K562 (cell line): ENCODE data around the gene TNIK. TPM values are rescaled to one million over a fixed set of nuclear protein-coding genes. Genes with fewer than 3 reads are reported as not detected.

Experiments
- ATAC-seq: fragments of 200-7000 bp; cut with Tn5 transposase; 3 replicates; pipeline ENCODE4 v1.9.1; 2020; ENCODE audit warnings: moderate library complexity
- BruUV-seq: library from RNA; stranded (reverse); fragments of 400-500 nt; replicated peaks from 2 replicates; lab custom pipeline; 2021; lab: Mats Ljungman, UMichigan
- CTCF ChIA-PET: fragments of 300-600 bp; formaldehyde crosslinking; extraction: SDS; loops from one replicate; lab custom pipeline; 2021; ENCODE audit warnings: low intra/inter-chr PET ratio; lab: Yijun Ruan, JAX
- POLR2A ChIA-PET: fragments of 300-600, 350-650 bp; sonication (Branson Sonifier 250); formaldehyde crosslinking; extraction: SDS; loops from one replicate; lab custom pipeline; 2021; ENCODE audit warnings: antibody characterized with exemption, inconsistent platforms; lab: Yijun Ruan, JAX
- DNase-seq, 4 experiments: peaks; one replicate each; pipeline versions ENCODE4 v3.0.0 to v3.0.0-alpha.2; 2011 to 2018; ENCODE audit warnings: low spot score in 3 of 4, mixed read lengths in 3 of 4; ENCODE audit errors: extremely low read depth in 1 of 4
- FAIRE-seq: peaks from 2 replicates; lab custom pipeline; 2011; peaks lifted over from hg19 to GRCh38; lab: Jason Lieb, UNC
- H2AFZ ChIP-seq: 2 replicates; pipeline ENCODE4 v1.6.0; 2011; ENCODE audit warnings: low read depth, low read length, control low read depth, inconsistent platforms
- H3K27ac ChIP-seq: fragments of 200-600 bp; 3 replicates; pipeline ENCODE4 v1.8.0; 2011; ENCODE audit warnings: low read depth, mild to moderate bottlenecking, control low read depth, inconsistent platforms, low read length, moderate library complexity, mixed read lengths; ENCODE audit errors: extremely low read depth
- H3K27me3 ChIP-seq, 2 experiments: fragments of 300-600 bp in 1 of 2; 2 replicates in 1 of 2; 3 replicates in 1 of 2; pipeline versions ENCODE4 v1.6.0 to v1.8.0; 2011; ENCODE audit warnings: inconsistent platforms in 2 of 2, low read length in 2 of 2, mild to moderate bottlenecking in 1 of 2, mixed read lengths in 1 of 2, moderate library complexity in 1 of 2; ENCODE audit not compliant: control insufficient read depth in 2 of 2, insufficient read depth in 2 of 2
- H3K36me3 ChIP-seq: fragments of 300-600 bp; 3 replicates; pipeline ENCODE4 v1.8.0; 2011; ENCODE audit warnings: mild to moderate bottlenecking, low read length, inconsistent platforms; ENCODE audit not compliant: control insufficient read depth, insufficient read depth
- H3K4me1 ChIP-seq, 2 experiments: fragments of 200-600 bp in 1 of 2; replicated peaks in 1 of 2; 2 replicates in 1 of 2; 3 replicates in 1 of 2; pipeline versions ENCODE4 v1.5.1 to v1.8.0; 2011; ENCODE audit warnings: inconsistent platforms in 2 of 2, low read length in 2 of 2, mild to moderate bottlenecking in 1 of 2, mixed read lengths in 1 of 2, moderate library complexity in 1 of 2; ENCODE audit not compliant: control insufficient read depth in 2 of 2, insufficient read depth in 2 of 2
- H3K4me2 ChIP-seq: 2 replicates; pipeline ENCODE4 v1.6.1; 2011; ENCODE audit warnings: low read length, control low read depth, inconsistent platforms, mixed read lengths; ENCODE audit not compliant: insufficient read depth
- H3K4me3 ChIP-seq: fragments of 200-600 bp; sonication (generic), shearing (Covaris generic); 2 replicates; pipeline ENCODE4 v1.5.1; 2016; ENCODE audit warnings: control low read depth, inconsistent platforms
- H3K79me2 ChIP-seq: fragments of 200-600 bp; 3 replicates; pipeline ENCODE4 v1.8.0; 2011; ENCODE audit warnings: low read length, inconsistent platforms; ENCODE audit not compliant: control insufficient read depth, insufficient read depth
- H3K9ac ChIP-seq, 2 experiments: 2 replicates each; pipeline versions ENCODE4 v1.6.0 to v1.6.1; 2011; ENCODE audit warnings: low read depth in 2 of 2, low read length in 2 of 2, control low read depth in 1 of 2, inconsistent platforms in 1 of 2, mild to moderate bottlenecking in 1 of 2, mixed read lengths in 1 of 2; ENCODE audit not compliant: insufficient read depth in 1 of 2
- H3K9me1 ChIP-seq: one replicate; pipeline ENCODE4 v1.6.0; 2011; ENCODE audit warnings: inconsistent platforms, mild to moderate bottlenecking, low read length, moderate library complexity; ENCODE audit not compliant: control insufficient read depth, insufficient read depth
- H3K9me3 ChIP-seq: replicated peaks from 2 replicates; pipeline ENCODE4 v1.5.1; 2011; ENCODE audit warnings: low read depth, low read length, inconsistent platforms; ENCODE audit not compliant: control insufficient read depth, insufficient read depth
- H4K20me1 ChIP-seq: replicated peaks from 2 replicates; pipeline ENCODE4 v1.6.1; 2011; ENCODE audit warnings: low read length, inconsistent platforms, mixed read lengths; ENCODE audit not compliant: control insufficient read depth, insufficient read depth
- E2F6 ChIP-seq, 2 experiments: IDR thresholded peaks; 2 replicates each; pipeline ENCODE4 v1.6.1; 2011; ENCODE audit warnings: borderline replicate concordance in 1 of 2, control low read depth in 1 of 2, low read depth in 1 of 2, low read length in 1 of 2, mild to moderate bottlenecking in 1 of 2, mixed read lengths in 1 of 2, moderate library complexity in 1 of 2; ENCODE audit not compliant: insufficient read depth in 1 of 2, insufficient read length in 1 of 2, poor library complexity in 1 of 2, severe bottlenecking in 1 of 2; ENCODE audit errors: extremely low read depth in 1 of 2
- ELF4 ChIP-seq: fragments of 450-650 bp; formaldehyde crosslinking; IDR thresholded peaks from 2 replicates; pipeline ENCODE4 v1.4.0; 2022; ENCODE audit warnings: missing genetic modification characterization
- MCM2 ChIP-seq: fragments of 450-650 bp; IDR thresholded peaks from 2 replicates; pipeline ENCODE4 v1.6.1; 2017; ENCODE audit warnings: low read depth, mild to moderate bottlenecking
- NR3C1 ChIP-seq: sonication (generic); formaldehyde crosslinking; IDR thresholded peaks from 2 replicates; pipeline ENCODE4 v1.8.1; 2022; ENCODE audit warnings: missing genetic modification reagents
- PTRF ChIP-seq: fragments of 450-650 bp; IDR thresholded peaks from 2 replicates; pipeline ENCODE4 v1.6.1; 2016; ENCODE audit warnings: mild to moderate bottlenecking, missing genetic modification characterization, missing compliant biosample characterization
- SRSF1 ChIP-seq: fragments of 200-400 bp; formaldehyde crosslinking; IDR thresholded peaks from 2 replicates; pipeline ENCODE4 v1.6.1; 2017; ENCODE audit warnings: mild to moderate bottlenecking, low read depth, low read length, moderate library complexity
- THRAP3 ChIP-seq: fragments of 450-650 bp; IDR thresholded peaks from 2 replicates; pipeline ENCODE4 v1.6.1; 2016; ENCODE audit warnings: mild to moderate bottlenecking, inconsistent platforms, borderline replicate concordance
- ZBTB12 ChIP-seq: fragments of 250-450 bp; sonication (Bioruptor Pico); IDR thresholded peaks from 2 replicates; pipeline ENCODE4 v1.4.0; 2020
- ZC3H11A ChIP-seq: IDR thresholded peaks from 2 replicates; pipeline ENCODE4 v1.6.1; 2012; ENCODE audit warnings: low read depth, low read length, improper control_type of control experiment
- ZNF134 ChIP-seq: fragments of 250-450 bp; sonication (Bioruptor Pico); conservative IDR thresholded peaks from 2 replicates; pipeline ENCODE4 v1.4.0; 2020
- ZNF347 ChIP-seq: fragments of 450-650 bp; formaldehyde crosslinking; IDR thresholded peaks from 2 replicates; pipeline ENCODE4 v1.4.0; 2020; ENCODE audit warnings: low read depth, mild to moderate bottlenecking, moderate library complexity
- ZNF586 ChIP-seq: fragments of 450-650 bp; formaldehyde crosslinking; conservative IDR thresholded peaks from 2 replicates; pipeline ENCODE4 v1.4.0; 2020; ENCODE audit warnings: mild to moderate bottlenecking, moderate library complexity
- ZNF699 ChIP-seq: fragments of 250-450 bp; sonication (Bioruptor Pico); IDR thresholded peaks from 2 replicates; pipeline ENCODE4 v1.8.0; 2021; ENCODE audit warnings: mild to moderate bottlenecking, moderate library complexity; ENCODE audit not compliant: insufficient replicate concordance
- WGBS: fragments of 100-300 bp; shearing (Covaris generic); methylation state at CpG from one replicate; pipeline ENCODE4 v1.1.6; 2016; ENCODE audit warnings: low coverage, mixed read lengths; ENCODE audit not compliant: insufficient coverage; ENCODE audit errors: missing lambda C conversion rate; 5-methylcytosine and 5-hydroxymethylcytosine counted together
- in situ Hi-C: fragments of 300-500 bp; cut with MboI; formaldehyde crosslinking; loops from 4 replicates; pipeline ENCODE4 v1.15.0; 2018; ENCODE audit warnings: inconsistent platforms, mixed read lengths
- intact Hi-C: fragments of 100-400 bp; cut with micrococcal nuclease; formaldehyde crosslinking; loops from 2 replicates; pipeline ENCODE4 v1.14.2; 2022
- polyA plus RNA-seq, 8 experiments: library from polyadenylated mRNA; depleted of rRNA in 4 of 8; stranded (reverse) in 5 of 8; unstranded in 3 of 8; fragments of >200 nt; fragmentation: Nextera tagmentation in 2 of 8; fragmentation: Illumina TruSeq in 1 of 8; extraction: Ambion mirVana in 2 of 8; extraction: Trizol in 1 of 8; gene quantifications; 2 replicates each; pipeline versions ENCODE4 v1.2.1 to v1.2.3, GENCODE V29; 2011 to 2014; ENCODE audit warnings: inconsistent platforms in 1 of 8, missing spikeins in 1 of 8
- total RNA-seq, 7 experiments: library from RNA; depleted of rRNA in 6 of 7; stranded (reverse); fragments of >200 nt in 6 of 7; fragmentation: Illumina TruSeq in 2 of 7; extraction: Trizol in 2 of 7; gene quantifications; 2 replicates each; pipeline versions ENCODE4 v1.2.1 to v1.2.3, GENCODE V29; 2011 to 2021; ENCODE audit warnings: low replicate concordance in 1 of 7
- TF ChIP-seq, protein P1 (sequence below), 2 experiments: IDR thresholded peaks; 2 replicates each; pipeline ENCODE4 v1.6.1; 2012; ENCODE audit warnings: improper control_type of control experiment in 2 of 2, low read depth in 2 of 2, low read length in 2 of 2, borderline replicate concordance in 1 of 2

TNIK gene
- total and polyA plus RNA-seq, 9 of the 15 experiments (the other 6 are each of a cell fraction or from before 2014, with no cell fraction given): 6.6 to 39.0 (median 24.7) TPM

- no TSS peak for BruUV-seq
- WGBS: 94% methylated on average over 3 of the region's 3 CpGs
- Histone ChIP-seq H3K9me3 (no peaks in the 10 kb centered on the region), H4K20me1 (no peaks in the 10 kb centered on the region), H3K4me3 (no peak overlapping the region), H3K27me3 (no peaks in the 10 kb centered on the region), H3K4me1 (peaks cover 9 to 15% of the 10 kb centered on the region in 2 experiments; a peak in 3 of 5 replicates), H2AFZ (no peak overlapping the region), H3K79me2 (no peaks in the 10 kb centered on the region; the same call in 1 of the 3 replicates), H3K9me1 (no peaks in the 10 kb centered on the region), H3K4me2 (no peak overlapping the region), H3K9ac (no peak overlapping the region), H3K27ac (no peak overlapping the region), H3K36me3 (no peaks in the 10 kb centered on the region)
- ATAC-seq: no peak
- intact Hi-C loops: loop anchor here (5.0 kb wide), 1 partner anchor 236 kb away; no protein-coding TSS in a partner anchor
- no peak for FAIRE-seq
- ChIA-PET CTCF (no interaction called here), POLR2A (interaction anchor here (0.6 to 1.4 kb wide), 2 partner anchors 10 to 88 kb away, joined by 3 to 4 read pairs; no protein-coding TSS in a partner anchor)
- in situ Hi-C loops: no loop called here
- TF ChIP-seq E2F6 (IDR thresholded peaks at IDR 0.05; ENCODE audit: borderline replicate concordance in 1 of 2, extremely low read depth in 1 of 2, insufficient read depth in 1 of 2, insufficient read length in 1 of 2, low read depth in 1 of 2, low read length in 1 of 2, poor library complexity in 1 of 2, severe bottlenecking in 1 of 2) (no peak), ZNF347 (CRISPR knock-in tag) (no peak), SRSF1 (no peak), ELF4 (CRISPR knock-in tag) (no peak), NR3C1 (no peak), MCM2 (no peak), PTRF (tag) (no peak), ZNF134 (CRISPR knock-in tag) (no peak), ZC3H11A (no peak), ZNF586 (no peak), ZBTB12 (CRISPR knock-in tag) (no peak), THRAP3 (no peak), ZNF699 (no peak)
- TF ChIP-seq, protein P1, sequence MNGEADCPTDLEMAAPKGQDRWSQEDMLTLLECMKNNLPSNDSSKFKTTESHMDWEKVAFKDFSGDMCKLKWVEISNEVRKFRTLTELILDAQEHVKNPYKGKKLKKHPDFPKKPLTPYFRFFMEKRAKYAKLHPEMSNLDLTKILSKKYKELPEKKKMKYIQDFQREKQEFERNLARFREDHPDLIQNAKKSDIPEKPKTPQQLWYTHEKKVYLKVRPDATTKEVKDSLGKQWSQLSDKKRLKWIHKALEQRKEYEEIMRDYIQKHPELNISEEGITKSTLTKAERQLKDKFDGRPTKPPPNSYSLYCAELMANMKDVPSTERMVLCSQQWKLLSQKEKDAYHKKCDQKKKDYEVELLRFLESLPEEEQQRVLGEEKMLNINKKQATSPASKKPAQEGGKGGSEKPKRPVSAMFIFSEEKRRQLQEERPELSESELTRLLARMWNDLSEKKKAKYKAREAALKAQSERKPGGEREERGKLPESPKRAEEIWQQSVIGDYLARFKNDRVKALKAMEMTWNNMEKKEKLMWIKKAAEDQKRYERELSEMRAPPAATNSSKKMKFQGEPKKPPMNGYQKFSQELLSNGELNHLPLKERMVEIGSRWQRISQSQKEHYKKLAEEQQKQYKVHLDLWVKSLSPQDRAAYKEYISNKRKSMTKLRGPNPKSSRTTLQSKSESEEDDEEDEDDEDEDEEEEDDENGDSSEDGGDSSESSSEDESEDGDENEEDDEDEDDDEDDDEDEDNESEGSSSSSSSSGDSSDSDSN (IDR thresholded peaks at IDR 0.05; ENCODE audit: borderline replicate concordance in 1 of 2, low read depth in 2 of 2, low read length in 2 of 2): no peak
- no peak for DNase-seq
Observed at GRCh38 chr3:171330938-171331337, 129.3 kb downstream of the TNIK start.
